GM18502 (cell line): ENCODE data around the gene CFAP99.

Source experiments
- ATAC-seq: cut with Tn5 transposase; IDR thresholded peaks from one replicate; pipeline ENCODE4 v1.9.1; 2021; ENCODE audit warnings: mild to moderate bottlenecking; ENCODE audit not compliant: unreplicated experiment, poor library complexity

The CFAP99 gene

DNA sequence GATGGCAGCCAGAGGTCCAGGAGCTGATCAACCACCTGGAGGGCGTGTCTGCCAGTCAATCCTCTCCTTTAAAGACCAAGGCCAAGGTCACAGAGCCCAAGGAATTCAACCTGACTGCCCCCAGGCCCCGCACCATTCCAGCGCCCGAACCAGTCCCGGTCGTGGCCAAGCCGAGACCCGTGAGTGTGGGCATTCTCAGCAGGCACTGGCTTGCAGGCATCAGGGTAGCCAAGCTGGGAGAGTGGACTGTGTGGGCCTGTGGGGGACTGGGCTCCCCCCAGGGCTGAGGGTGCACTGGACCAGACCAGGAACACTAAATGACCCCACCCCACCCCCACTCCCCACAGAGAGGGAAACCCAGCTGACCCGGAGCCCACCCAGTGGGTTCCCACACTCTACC lies 26.4 kb downstream of the CFAP99 start:
- ATAC-seq: no peak

DNA sequence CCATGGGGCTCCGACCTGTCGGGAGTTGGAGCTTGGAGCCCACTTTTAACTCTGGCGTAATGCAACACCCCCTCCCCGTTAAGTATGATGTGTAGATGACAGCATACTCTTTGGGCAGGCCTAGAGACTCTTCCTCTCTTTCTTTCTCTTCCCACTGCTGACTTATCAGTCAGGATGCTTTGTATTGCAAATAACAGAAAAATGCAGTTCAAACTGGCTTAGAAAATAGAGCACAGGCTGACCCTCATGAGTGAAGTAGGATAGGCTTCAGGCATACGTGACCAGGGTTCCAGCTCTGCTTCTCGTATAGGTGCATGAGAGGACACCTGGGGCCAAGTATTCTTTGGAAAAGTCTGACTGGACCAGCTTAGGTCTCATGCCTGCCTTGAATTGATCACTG lies 26.8 kb downstream of the CFAP99 start:
- no peak for ATAC-seq

DNA sequence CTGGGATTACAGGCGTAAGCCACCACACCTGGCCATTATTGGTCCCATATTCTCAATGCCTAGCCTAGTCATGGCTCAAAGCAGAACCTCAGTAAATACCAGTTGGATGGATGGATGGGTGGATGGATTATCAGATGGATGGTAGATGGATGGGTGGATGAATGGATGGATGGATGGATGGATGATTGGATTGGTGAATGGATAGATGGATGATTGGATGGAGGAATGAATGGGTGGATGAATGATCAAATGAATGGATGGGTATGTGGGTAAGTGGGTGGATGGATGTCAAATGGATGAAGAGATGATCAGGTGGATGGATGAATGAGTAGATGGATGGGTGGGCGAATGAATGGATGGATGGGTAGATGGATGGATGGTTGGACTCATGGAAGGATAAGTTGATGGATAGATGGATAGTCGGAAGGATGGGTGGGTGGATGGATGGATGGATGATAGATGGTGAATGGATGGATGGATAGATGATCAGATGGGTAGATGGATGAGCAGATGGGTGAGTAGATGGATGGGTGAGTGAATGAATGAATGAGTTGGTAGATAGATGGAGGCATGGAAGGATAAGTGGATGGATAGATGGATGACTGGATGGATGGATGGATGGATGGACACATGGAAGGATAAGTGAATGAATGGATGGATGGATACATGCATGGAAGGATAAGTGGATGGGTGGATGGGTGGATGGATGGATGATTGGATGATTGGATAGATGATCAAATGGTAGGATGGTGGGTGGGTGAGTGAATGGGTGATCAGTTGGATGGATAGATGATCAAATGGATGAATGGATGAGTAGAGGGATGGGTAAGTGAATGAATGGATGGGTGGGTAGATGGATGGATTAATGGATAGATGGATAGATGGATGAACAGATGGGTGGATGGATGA lies 28.2 kb downstream of the CFAP99 start:
- no peak for ATAC-seq

DNA sequence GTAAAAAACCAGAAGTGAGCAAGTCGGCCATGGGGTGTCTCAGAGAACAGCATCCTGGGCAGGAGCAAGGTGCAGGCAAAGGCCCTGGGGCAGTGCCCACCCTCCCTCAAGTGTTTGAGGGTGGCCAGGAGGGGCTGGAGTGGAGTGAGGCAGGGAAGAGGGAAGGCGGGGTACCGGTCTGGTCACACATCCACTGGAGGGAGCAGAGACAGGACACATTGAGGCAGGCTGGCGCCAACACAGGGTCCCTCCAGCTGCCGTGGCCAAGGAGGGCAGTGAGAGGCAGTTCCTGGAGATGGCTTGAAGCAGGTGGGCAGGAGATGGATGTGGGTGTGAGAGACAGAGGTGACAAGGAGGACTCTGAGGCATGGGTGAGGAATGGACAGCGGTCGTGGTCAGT lies 29.8 kb downstream of the CFAP99 start:
- ATAC-seq: no peak

DNA sequence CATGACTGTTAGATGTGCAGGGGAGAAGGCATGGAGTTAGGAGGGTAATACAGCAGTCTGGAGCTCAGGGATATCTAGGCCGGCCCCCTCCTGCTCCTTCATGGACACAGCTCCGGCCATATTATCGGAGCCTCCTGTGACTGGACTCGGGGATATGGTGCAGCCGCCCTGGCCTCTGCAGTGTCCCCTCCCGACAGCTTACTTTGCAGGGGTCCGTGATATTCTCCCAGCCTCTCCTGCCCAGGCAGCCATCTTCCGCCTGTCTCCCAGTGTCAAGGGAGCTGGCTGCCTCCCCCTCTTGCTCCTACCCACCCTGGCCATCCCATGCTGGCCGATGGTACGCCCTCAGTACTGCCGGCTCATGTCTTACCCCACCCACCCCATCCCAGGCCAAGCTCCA lies 30.3 kb downstream of the CFAP99 start:
- ATAC-seq: no peak

DNA sequence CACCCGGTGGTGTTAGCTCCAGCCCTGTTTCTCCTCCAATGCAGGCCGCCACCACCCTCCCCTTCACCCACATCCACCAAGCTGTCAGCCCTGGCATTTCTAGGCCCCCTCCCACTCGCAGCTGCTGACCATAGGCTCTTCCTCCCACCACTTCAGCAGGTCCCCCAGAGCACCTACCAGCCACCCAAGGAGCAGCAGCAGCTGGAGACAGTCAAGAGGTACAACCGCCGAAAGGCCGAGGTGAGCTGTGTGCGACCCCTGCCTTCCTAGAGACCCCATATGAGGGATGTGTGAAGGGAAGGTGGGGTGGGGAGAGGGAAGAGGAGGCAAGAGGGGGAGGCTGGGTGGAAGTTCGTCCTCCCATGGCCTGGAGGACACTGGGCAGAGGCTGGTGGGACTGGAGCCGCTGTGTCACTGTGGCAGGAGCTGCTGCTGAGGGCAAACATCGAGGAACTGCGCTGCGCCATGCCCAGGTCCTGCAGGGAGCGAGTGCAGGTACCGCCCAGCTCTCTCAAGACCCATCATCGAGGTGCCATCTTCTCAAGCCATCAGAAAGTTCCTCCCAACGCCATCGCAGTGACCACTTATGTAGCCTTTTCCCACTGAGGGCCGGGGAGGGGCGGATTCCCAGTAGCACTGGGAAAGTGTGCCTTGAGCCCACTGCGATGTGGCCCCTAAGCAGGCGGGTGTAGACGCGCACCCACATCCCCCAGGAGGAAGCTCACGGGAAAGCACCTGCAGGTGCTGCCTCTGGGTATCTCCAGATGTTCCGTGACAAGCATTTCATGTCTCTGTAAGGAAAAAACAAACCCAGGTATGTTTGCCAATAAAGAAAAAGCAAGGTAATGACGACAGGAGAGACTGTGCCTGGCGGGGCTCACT lies 31.0 kb downstream of the CFAP99 start:
- ATAC-seq: no peak

DNA sequence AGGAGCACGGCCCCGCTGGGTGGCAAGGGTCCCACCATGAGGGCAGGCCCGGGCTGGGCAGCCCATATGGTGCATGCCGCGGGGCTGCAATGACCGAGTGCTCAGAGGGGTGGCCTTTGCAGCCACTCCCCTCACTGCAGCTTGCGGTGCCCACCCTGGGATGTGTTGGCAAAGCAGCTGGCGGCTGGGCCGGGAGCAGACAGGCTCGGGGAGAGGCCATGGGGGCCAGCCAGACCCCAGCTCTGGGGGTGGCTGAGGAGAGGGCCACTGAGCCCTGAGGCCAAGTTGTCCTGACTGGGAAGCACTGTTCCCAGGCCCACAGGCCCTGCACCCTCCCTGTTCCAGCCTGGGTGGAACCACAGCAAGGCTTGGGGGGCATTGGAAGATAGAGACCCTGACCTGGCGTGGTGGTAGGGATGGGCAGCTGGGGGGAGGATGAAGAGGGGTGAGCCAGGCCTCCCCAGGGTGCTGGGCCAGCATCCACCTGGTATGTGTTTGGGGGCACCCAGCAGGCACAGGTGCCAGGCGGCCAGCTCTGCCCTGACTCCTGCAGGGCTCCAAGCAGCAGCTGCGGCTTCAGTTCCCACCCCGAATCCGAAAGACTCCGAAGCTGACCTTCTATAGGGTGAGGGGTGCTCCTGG lies 31.8 kb downstream of the CFAP99 start:
- no peak for ATAC-seq

DNA sequence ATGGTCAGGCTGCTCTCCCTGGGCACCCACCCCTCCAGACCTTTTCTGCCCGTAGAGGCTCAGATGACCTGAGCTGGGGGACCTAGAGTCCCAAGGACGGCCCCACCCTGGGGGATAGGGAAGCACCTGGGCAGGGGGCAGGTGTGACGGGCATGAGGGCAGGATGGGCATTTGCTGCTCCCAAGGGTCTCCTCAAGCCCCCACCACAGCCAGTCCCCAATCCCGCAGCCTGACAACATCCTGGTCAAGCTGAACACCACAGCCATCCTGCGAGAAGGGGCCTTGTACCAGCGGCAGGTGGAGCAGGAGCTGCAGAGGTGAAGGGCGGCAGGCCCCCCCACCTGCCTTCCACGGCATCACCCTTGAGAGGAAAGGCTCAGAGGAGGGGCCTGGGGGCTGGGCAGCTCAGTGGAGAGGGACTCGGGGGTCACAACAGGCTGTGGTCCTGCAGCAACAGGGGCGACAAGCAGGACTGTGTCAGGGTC lies 32.3 kb downstream of the CFAP99 start:
- ATAC-seq: no peak

DNA sequence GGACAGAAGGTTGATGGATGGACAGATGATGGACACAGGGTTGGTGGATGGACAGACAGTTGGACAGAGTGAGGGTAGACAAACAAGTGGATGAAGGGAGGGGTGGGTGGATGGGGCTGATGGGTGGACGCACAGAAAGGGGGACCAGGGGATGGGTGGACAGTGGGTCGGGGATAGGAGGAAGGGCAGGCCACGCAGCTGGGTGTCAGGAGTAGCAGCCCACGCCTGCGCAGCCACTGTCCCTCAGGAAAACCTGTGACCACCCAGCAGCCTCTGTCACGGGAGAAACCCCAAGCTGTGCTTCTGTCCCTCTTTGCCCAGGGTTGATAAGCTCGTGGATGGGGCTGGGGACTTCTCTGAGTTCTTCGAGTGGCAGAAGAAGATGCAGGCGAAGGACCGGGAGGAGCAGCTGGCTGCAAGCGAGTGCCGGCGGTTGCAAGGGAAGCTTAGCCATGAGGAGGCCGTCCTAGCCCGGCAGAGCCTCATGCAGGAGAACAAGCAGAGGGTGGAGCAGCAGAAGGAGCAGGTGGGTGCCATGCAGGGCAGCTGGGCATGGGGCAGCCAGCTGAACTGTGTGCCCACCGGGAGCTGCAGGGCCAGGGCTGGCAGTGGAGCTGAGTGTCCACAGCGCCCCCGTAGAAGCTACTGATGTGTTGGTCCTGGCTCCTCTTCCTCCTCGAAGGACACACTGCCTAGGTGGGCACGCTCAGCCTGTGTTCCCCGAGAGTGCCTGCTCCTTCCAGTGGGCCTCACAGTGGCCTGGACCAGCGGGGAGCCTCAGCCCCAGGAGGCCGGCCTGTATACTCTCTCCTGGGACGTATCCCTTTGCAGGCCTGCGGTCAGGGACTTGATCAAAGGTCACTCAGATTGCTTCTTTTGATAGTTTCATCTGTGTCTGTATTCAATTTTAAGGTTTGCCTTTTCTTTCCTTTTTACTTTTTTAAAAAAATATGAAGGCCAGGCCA lies 33.3 kb downstream of the CFAP99 start:
- ATAC-seq: no peak

DNA sequence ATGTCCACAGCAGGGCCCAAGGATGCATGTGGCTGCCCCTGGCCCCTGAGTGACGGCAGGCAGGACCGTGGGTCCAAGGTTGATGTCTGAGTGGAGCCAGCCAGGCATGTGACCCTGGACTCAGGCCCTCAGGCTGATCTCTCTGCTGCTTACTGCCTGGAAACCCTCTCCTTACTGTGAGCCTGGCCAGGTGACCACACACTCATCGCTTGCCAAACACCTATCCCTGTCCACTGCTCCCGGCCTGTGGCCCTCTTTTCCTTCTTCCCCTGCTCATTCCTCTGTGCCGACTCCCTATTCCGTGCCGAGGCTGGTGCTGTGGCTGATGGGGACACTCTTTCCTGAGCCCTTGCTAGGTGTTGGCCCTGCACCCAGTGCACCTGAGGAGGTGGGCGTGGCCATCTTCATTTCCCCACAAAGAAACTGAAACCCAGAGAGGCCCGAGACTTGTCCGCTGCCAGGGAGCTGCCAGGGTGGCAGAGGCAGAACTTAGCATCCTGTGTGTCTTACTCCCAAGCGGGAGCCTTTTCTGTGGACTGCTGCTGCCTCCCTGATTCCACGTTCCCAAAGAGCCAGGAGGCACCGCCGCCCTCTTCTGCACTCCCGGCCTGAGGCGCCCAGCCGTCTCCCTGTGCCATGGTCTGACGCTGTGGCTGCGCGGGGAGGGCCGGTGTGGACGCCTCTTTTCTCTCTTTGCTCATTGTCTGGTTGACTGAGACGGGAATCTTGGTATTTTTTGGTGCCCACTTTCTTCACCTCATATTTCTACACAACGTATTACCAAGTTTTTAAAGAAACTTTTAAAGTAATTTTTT lies 38.9 kb downstream of the CFAP99 start:
- ATAC-seq: no peak

DNA sequence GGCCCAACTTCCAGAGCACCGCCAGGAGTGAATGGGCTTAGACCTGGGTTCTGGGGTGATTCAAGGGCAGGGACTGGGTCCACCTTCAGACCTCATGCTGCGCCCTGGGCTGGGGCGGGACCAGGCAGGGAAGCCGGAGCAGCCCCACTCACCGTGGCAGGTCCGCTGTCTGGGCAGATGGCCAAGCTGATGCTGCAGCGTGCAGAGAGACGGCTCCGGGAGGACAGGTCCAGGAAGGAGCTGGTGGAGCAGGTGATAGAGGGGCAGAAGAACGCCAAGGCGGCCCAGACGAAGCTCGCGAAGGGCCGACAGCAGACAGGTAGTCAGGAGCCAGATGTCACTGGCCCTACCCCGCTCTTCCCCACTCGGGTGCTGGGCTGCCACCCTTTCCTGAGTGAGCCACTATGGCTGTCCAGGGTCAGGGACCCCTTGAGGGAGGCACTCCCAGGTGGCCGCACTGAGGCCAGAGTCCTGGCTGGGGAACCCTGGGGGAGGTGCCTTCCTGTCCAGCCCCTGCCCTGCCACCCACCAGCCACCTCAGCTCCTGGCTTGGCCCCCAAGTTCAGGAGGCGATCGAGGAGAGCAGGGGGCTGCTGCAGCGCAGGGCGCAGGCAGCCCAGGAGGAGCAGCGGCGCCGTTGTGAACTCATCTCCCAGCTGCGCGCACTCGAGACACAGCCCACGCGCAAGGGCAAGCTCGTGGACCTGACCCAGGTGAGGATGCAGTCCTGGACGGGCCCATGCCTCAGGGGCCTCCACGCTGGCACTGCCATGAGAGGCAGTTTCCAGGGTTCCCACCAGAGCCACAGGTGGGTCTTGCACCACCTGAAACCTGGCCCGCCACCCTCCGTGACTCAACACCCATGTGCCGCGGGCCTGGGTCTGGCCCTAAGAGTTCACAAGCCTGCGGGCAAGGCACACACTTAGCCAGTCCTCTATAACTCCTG lies 40.1 kb downstream of the CFAP99 start:
- ATAC-seq: no peak

DNA sequence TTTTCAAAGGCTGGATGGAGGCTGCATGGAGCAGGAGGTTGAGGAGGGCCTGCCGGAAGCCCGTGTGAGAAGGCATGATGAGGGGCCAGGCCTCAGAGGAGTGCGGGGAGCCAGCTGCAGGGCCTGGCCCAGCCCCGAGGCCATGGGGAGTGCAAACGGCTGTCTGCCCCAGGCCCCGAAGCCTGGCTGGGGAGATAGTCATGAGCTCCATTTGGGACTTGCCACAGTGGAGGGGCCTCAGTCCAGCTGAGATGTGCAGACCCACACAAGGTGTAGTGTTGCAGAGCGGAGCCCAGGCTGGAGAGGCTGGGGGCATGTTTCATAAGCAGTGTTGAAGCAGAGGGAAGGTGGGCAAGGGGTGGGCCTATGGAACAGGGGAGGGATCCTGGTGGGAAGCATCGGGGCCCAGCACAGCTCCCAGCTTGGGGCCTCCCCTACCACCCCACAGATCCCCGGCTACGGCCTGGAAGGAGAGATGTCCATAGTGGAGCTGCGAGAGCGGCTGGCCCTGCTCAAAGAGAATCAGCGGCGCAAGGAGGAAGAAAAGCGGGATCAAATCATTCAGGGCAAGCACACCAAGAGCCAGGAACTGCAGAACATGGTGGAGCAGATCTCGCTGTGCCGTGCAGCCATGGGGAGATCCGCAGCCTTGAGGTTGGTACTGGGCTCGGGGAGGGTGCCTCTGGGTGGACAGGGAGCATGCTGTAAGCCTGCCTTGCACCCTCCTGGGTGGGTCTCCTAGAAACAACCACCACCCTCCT lies 41.0 kb downstream of the CFAP99 start:
- no peak for ATAC-seq

DNA sequence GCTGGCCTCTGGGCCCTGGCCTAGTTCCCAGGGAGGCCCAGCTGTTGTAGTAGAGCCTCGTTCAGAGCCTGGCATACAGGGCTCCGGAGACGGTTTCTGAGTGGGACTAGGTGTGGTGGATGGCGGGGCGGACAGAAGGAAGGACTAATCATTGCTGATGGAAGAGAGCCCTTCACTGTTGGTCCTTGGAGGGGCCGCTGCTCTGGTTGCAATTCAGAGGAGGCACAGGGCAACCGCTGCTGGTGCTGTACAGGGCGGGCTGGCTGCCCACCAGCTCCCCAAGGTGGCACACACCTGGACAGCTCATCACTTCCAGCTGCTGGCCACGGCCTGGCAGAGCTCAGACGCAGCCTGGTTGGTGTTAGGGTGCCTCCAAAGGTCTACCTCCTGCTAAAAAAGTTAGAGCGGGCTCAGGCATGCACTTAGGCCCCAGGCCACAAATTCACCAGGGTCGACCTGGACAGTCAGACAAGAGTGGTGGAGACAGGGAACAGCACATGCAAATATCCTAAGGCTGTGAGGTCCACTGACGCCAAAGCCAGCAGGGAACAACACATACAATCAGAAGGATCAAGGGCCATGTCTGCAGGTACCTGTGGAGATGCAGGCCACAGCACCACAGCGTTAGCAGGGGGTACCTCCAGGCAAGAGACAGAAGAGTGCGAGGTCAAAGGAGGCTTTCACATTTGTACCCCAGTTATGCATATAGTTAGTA lies 42.6 kb downstream of the CFAP99 start:
- ATAC-seq: no peak

DNA sequence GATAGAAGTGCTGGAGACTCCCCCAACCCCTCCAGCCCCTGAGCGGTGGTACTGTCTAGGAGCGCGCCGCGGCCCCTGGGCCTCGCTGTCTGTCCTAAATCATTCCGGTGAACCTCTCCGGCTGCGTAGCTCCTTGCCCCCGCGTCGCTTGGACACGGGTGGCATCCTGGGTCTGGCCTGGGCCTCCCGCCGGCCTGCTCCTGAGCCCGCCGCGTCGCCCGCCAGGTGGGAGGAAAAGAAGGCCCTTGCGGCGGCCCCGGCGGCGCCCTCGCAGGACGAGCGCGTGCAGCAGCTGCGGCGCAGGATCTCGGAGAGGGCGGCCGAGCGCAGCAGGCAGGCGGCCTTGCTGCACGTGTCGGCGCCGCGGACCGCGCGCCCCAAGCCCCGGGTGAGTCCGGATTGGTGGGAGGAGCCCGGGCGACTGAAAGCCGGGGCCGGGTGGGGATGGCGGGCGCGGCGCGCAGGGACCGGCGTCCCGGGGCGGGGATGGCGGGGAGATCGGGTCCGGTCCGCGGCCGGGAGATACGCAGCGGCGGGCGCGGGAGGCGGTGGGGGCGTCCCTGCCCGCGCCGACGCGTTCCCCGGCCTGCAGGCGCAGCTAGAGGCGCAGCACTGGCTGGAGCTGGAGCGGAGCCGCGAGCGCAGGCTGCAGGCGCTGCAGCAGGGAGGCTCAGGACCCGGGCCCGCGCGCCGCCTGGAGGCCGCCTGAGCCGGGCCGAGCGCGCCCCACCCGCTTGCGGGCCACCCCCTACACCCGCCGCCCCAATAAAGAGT lies 43.6 kb downstream of the CFAP99 start:
- peak; percentile 91 for ATAC-seq

DNA sequence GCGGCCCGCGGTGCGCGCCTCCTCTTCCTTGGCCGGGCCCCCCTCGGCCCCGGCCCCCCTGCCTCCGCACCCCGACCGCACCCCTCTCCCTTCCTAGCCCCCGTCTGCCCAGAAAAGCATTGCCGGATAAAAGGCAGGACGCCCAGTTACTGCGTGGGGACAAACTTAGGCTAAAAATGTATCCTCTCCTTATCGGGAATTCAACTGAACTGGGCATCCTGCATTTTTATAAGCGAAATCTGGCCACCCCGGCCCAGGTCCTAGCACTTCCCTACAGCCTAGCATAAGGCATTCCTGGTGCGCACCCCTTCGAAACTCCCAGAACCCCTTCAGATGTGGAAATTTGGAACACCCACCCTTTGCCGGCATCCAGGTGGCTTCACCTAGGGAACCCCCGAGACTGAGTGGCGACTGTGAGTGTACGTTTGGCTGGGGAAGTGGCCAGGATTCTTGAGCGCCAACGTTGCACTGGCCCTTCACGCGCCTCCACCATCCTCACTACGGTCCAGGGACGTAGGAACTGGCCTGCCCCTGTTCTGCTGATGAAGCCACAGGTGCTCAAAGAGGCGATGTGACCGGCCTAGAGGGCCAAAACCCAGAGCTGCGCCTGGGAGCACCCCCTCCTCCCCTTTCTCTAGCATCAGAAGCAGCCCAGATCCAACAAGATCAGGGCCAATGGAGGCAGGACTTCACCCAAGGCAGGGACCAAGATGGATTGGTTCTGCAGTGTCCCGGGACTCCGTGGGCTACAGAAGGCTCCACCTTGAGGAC lies 44.4 kb downstream of the CFAP99 start:
- no peak for ATAC-seq
